B cell (primary cell): ENCODE measurements around the gene ZNF547.

Experiments
- EZH2 ChIP-seq: IDR thresholded peaks from 2 replicates; pipeline ENCODE4 v1.6.1; 2012; ENCODE audit warnings: borderline replicate concordance, low read depth, mild to moderate bottlenecking, moderate library complexity, low read length; ENCODE audit not compliant: insufficient read depth, poor library complexity, severe bottlenecking
- TF ChIP-seq, protein P1 (sequence below): fragments of 200-600 bp; IDR thresholded peaks from one replicate; pipeline ENCODE4 v1.8.0; 2022; ENCODE audit warnings: antibody characterized with exemption, mild to moderate bottlenecking

DNA sequence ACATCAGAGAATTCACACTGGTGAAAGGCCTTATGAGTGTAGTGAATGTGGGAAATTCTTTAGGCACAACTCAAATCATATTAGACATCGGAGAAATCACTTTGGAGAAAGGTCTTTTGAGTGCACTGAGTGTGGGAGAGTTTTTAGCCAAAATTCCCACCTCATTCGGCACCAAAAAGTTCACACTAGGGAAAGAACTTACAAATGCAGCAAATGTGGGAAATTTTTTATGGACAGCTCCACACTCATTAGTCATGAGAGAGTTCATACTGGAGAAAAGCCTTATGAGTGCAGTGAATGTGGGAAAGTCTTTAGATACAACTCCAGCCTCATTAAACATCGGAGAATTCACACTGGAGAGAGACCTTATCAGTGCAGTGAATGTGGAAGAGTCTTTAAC, 57.7 kb downstream of the ZNF547 start:
- TF ChIP-seq, protein P1, sequence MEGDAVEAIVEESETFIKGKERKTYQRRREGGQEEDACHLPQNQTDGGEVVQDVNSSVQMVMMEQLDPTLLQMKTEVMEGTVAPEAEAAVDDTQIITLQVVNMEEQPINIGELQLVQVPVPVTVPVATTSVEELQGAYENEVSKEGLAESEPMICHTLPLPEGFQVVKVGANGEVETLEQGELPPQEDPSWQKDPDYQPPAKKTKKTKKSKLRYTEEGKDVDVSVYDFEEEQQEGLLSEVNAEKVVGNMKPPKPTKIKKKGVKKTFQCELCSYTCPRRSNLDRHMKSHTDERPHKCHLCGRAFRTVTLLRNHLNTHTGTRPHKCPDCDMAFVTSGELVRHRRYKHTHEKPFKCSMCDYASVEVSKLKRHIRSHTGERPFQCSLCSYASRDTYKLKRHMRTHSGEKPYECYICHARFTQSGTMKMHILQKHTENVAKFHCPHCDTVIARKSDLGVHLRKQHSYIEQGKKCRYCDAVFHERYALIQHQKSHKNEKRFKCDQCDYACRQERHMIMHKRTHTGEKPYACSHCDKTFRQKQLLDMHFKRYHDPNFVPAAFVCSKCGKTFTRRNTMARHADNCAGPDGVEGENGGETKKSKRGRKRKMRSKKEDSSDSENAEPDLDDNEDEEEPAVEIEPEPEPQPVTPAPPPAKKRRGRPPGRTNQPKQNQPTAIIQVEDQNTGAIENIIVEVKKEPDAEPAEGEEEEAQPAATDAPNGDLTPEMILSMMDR, result no peak
- no peak for TF ChIP-seq EZH2
